Measurements from ENCODE around the gene GATA3.

Gene GATA3

GRCh38 chr10:8124436-8124835, 69.9 kb downstream of the GATA3 start:
- no peak for DNase-seq (ENCODE audit: low read depth)
- no peak overlapping the region for H3K4me3 ChIP-seq (ENCODE audit: control insufficient read depth, low read depth, low read length)
- TF ChIP-seq CTCF (IDR thresholded peaks at IDR 0.05; ENCODE audit: control insufficient read depth, insufficient read depth, low read depth, low read length, missing control alignments) = no peak

Data from AG09309 (cell line).